GM18870 (cell line): ENCODE results near the gene ZNF778.

Source experiments
- ATAC-seq: cut with Tn5 transposase; IDR thresholded peaks from one replicate; pipeline ENCODE4 v1.9.1; 2021; ENCODE audit warnings: moderate library complexity; ENCODE audit not compliant: unreplicated experiment

ZNF778 gene

DNA sequence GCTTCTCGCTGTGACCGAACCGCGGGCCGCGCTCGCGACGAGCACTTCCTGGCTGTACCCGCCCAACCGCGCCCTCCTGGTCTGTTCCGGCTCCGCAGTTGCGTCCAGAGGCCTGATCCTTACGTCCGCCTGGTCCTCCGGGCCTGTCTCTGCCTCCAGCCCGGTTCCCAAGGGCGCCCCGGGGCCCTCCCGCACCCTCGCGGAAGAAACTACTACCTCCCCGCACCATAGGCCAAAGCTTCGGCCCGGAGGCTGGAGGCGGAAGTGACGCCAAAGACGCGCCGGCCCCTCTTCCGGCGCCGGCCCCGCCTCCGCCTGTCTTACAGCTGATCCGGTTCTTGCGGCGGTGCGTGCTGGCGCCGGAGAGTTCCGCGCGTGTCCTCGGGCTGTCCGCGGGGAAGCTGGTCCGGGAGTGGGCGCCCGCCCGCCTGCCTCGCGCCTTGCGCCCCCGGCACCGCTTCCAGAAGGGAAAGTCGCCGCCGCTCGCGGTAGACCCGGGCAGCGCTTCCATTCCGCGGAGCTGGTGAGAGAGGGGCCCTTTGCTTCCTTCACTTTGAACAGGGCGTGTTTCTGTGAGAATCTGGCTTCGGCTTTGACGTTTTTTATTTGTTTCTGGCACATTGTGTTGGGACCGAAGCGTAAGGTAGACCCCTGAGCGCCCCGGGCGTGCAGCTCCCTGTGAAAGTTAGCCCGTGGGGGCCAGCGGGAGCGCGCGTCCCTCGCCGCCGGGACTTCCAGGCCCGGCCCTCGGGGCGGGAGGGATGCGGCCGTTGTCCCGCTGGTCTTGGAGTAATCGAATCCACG, at the start of gene ZNF778:
Gene ZNF778, plus strand, starts transcription at position 316 of the 804 bp plus-strand sequence. CDS start 3,425 bp downstream, outside the sequence.
- no peak for ATAC-seq

- no peak for ATAC-seq
Observed at GRCh38 chr16:89168381-89169189, 48.9 kb upstream of the ZNF778 start.

DNA sequence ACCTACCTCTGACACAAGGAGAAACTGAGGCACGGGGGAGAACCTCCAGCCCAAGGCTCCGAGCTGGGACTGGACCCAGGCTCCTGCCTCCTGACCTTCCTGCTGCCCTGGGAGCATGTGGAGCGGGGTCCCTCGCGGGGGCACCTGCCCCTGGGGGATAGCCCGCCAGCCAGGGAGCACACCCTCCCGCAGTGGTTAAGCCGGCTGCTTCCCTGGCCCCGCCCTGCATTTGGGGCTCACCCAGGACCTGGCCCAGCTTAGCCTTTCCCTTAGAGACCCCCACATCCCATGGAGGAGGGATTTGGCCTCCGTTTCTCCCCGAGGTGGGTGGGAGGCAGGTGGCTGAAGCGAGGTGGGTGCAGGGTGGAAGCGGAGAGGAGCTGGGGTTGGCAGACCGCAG, 47.7 kb upstream of the ZNF778 start:
- no peak for ATAC-seq

GRCh38 chr16:89170346-89171215, 46.9 kb upstream of the ZNF778 start:
- no peak for ATAC-seq

DNA sequence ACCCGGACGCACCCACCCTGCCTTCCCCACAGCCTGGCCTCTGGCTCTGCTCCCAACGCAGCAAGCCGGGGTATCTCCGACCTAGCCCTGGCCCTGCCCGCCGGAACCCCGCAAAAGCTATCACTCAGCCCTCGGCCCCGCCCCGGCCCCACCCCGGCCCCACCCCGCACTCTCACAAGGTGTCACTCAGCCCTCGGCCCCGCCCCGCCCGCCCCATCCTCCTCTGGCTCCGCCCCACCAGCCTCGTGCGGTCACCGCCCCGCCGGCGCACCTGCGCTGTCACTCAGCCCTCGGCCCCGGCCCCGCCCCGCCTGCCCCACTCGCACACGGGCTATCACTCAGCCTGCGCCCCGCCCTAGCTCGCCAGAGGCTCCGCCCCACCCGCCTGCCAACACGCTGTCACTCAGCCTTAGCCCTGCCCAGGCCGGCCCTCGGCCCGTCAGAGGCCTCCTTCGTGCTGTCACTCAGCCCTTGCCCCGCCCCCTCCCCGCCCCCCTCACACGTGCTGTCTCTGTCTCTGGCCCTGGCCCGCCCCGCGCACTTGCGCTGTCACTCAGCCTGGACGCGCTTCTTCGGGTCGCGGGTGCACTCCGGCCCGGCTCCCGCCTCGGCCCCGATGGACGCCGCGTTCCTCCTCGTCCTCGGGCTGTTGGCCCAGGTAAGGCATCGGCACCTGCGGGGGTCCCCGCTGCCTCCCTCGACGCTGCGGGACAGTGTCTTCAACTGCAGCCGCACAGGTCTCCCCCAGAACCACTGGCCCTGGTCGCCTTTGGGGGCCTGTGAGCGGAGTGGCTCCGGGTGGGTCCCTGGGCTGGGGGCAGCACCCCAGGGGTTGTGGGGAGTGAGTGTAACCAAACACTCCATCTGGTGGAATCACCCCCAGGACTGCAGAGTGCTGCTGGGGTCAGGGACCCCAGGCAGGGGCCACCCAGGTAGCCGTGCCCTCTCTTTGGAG, 46.0 kb upstream of the ZNF778 start, which contains the start of gene CDH15:
Gene CDH15, plus strand, starts transcription at position 533 of the 955 bp plus-strand sequence. Its CDS starts 84 bp downstream, at position 617.
- ATAC-seq: no peak

GRCh38 chr16:89172171-89172527, 45.4 kb upstream of the ZNF778 start:
- ATAC-seq: no peak

GRCh38 chr16:89172528-89173173, 44.9 kb upstream of the ZNF778 start:
- no peak for ATAC-seq

GRCh38 chr16:89173174-89173921, 44.2 kb upstream of the ZNF778 start:
- no peak for ATAC-seq

GRCh38 chr16:89174055-89174827, 43.3 kb upstream of the ZNF778 start:
- no peak for ATAC-seq

DNA sequence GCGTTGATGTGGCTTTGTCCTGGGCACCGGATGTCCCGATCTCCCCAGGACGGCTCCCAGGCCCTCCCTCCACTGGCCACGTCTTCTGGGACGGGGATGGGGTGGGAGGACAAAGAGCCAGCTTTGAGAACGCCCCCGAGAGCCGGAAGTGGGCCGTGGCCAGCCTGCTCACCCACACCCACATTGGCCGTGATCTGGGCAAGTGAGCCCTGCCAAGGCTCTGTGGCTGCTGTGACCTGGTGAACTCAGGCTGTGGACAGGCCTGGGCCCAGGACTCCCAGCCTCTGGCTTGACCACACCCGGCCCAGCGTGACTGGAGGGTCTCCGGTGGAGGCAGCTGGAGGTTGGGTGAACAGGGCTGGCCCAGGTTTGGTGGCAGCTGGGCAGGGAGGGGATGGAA, 42.6 kb upstream of the ZNF778 start:
- ATAC-seq: no peak

GRCh38 chr16:89175280-89176146, 42.0 kb upstream of the ZNF778 start:
- ATAC-seq: no peak

- ATAC-seq: no peak
Observed at GRCh38 chr16:89176147-89176690, 41.3 kb upstream of the ZNF778 start.

GRCh38 chr16:89176717-89177116, 40.8 kb upstream of the ZNF778 start:
- ATAC-seq: no peak

- ATAC-seq: no peak
Observed at GRCh38 chr16:89177501-89177900, 40.0 kb upstream of the ZNF778 start.

GRCh38 chr16:89178453-89179147, 38.9 kb upstream of the ZNF778 start:
- no peak for ATAC-seq

DNA sequence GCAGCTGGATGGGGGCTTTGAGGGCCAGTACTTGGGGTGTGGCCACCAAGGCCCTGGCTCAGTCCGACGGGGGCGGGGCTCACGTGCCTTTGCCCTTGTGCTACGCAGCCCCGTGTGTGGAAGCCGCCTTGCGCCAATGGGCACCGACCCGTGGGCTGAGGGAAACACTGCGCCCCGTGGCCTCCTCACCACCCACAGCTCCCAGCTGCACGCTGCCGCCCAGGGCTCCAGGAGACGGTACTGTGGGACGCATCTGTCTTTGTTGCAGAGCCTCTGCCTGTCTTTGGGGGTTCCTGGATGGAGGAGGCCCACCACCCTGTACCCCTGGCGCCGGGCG, 38.4 kb upstream of the ZNF778 start:
- no peak for ATAC-seq
